K562 (cell line): ENCODE data around the gene KCNK16. TPM values are rescaled to one million over a fixed set of nuclear protein-coding genes. Genes with fewer than 3 reads are reported as not detected.

ENCODE experiments used
- ADNP ChIP-seq: fragments of 200-800 bp; sonication (Bioruptor generic); IDR thresholded peaks from 2 replicates; pipeline ENCODE4 v1.6.1; 2016; ENCODE audit warnings: missing genetic modification characterization, missing compliant biosample characterization
- EP300 ChIP-seq: IDR thresholded peaks from 2 replicates; pipeline ENCODE4 v1.6.1; 2012; ENCODE audit warnings: low read length, improper control_type of control experiment
- MBD2 ChIP-seq: sonication (generic); IDR thresholded peaks from 2 replicates; pipeline ENCODE4 v1.6.1; 2016; ENCODE audit warnings: low read depth, borderline replicate concordance
- POLR2AphosphoS2 ChIP-seq: IDR thresholded peaks from 2 replicates; pipeline ENCODE4 v1.6.1; 2012; ENCODE audit warnings: low read length, improper control_type of control experiment
- polyA plus RNA-seq, 8 experiments: library from polyadenylated mRNA; depleted of rRNA in 4 of 8; stranded (reverse) in 5 of 8; unstranded in 3 of 8; fragments of >200 nt; fragmentation: Nextera tagmentation in 2 of 8; fragmentation: Illumina TruSeq in 1 of 8; extraction: Ambion mirVana in 2 of 8; extraction: Trizol in 1 of 8; gene quantifications; 2 replicates each; pipeline versions ENCODE4 v1.2.1 to v1.2.3, GENCODE V29; 2011 to 2014; ENCODE audit warnings: inconsistent platforms in 1 of 8, missing spikeins in 1 of 8
- total RNA-seq, 7 experiments: library from RNA; depleted of rRNA in 6 of 7; stranded (reverse); fragments of >200 nt in 6 of 7; fragmentation: Illumina TruSeq in 2 of 7; extraction: Trizol in 2 of 7; gene quantifications; 2 replicates each; pipeline versions ENCODE4 v1.2.1 to v1.2.3, GENCODE V29; 2011 to 2021; ENCODE audit warnings: low replicate concordance in 1 of 7
- TF ChIP-seq, protein P1 (sequence below), 2 experiments: fragments of 150-350 bp in 1 of 2; IDR thresholded peaks; 2 replicates each; pipeline ENCODE4 v1.6.1; 2012 to 2016; ENCODE audit warnings: low read depth in 2 of 2, low read length in 2 of 2, mild to moderate bottlenecking in 1 of 2, moderate library complexity in 1 of 2
- TF ChIP-seq, protein P2 (sequence below): fragments of 450-650 bp; IDR thresholded peaks from 2 replicates; pipeline ENCODE4 v1.6.1; 2017; ENCODE audit warnings: mild to moderate bottlenecking, moderate library complexity
- TF ChIP-seq, protein P3 (sequence below): sonication (generic); formaldehyde crosslinking; IDR thresholded peaks from 2 replicates; pipeline ENCODE4 v1.8.0; 2022; ENCODE audit warnings: mild to moderate bottlenecking, missing genetic modification reagents
- TF ChIP-seq, protein P4 (sequence below): fragments of 200-800 bp; sonication (Bioruptor generic); IDR thresholded peaks from 2 replicates; pipeline ENCODE4 v1.6.1; 2017; ENCODE audit warnings: missing genetic modification characterization, missing compliant biosample characterization
- TF ChIP-seq, protein P5 (sequence below): fragments of 250-450 bp; sonication (Bioruptor Pico); IDR thresholded peaks from 2 replicates; pipeline ENCODE4 v1.5.0; 2020; ENCODE audit warnings: mild to moderate bottlenecking, borderline replicate concordance

Gene KCNK16
- total and polyA plus RNA-seq, 9 of the 15 experiments (the other 6 are each of a cell fraction or from before 2014, with no cell fraction given), result not detected

DNA sequence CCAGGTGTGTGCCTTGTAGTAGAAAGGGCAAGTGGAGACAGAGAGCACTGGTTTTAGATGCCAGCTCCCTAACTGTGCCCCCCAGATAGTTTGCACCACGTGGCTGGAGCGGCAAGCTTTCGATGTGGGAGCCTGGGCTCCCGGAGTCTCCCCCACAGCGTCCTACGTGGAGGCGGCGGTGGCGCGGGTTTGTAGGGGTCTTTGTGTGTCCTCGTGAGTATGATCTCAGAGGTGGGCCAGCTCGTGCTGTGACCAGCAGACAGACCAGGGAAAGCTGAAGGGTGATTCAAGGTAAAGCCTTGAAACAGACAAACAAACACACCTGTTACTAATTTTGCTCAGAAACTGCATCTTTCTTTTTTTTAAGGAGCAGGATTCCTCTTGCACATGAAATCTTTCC, 5.6 kb upstream of the KCNK16 start (continued):
- TF ChIP-seq, protein P1, sequence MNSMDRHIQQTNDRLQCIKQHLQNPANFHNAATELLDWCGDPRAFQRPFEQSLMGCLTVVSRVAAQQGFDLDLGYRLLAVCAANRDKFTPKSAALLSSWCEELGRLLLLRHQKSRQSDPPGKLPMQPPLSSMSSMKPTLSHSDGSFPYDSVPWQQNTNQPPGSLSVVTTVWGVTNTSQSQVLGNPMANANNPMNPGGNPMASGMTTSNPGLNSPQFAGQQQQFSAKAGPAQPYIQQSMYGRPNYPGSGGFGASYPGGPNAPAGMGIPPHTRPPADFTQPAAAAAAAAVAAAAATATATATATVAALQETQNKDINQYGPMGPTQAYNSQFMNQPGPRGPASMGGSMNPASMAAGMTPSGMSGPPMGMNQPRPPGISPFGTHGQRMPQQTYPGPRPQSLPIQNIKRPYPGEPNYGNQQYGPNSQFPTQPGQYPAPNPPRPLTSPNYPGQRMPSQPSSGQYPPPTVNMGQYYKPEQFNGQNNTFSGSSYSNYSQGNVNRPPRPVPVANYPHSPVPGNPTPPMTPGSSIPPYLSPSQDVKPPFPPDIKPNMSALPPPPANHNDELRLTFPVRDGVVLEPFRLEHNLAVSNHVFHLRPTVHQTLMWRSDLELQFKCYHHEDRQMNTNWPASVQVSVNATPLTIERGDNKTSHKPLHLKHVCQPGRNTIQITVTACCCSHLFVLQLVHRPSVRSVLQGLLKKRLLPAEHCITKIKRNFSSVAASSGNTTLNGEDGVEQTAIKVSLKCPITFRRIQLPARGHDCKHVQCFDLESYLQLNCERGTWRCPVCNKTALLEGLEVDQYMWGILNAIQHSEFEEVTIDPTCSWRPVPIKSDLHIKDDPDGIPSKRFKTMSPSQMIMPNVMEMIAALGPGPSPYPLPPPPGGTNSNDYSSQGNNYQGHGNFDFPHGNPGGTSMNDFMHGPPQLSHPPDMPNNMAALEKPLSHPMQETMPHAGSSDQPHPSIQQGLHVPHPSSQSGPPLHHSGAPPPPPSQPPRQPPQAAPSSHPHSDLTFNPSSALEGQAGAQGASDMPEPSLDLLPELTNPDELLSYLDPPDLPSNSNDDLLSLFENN (IDR thresholded peaks at IDR 0.05; ENCODE audit: low read depth in 2 of 2, low read length in 2 of 2), result no peak
- TF ChIP-seq ADNP (tag), result no peak
- TF ChIP-seq, protein P2, sequence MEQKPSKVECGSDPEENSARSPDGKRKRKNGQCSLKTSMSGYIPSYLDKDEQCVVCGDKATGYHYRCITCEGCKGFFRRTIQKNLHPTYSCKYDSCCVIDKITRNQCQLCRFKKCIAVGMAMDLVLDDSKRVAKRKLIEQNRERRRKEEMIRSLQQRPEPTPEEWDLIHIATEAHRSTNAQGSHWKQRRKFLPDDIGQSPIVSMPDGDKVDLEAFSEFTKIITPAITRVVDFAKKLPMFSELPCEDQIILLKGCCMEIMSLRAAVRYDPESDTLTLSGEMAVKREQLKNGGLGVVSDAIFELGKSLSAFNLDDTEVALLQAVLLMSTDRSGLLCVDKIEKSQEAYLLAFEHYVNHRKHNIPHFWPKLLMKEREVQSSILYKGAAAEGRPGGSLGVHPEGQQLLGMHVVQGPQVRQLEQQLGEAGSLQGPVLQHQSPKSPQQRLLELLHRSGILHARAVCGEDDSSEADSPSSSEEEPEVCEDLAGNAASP, result no peak
- TF ChIP-seq POLR2AphosphoS2, result no peak
- TF ChIP-seq, protein P3, sequence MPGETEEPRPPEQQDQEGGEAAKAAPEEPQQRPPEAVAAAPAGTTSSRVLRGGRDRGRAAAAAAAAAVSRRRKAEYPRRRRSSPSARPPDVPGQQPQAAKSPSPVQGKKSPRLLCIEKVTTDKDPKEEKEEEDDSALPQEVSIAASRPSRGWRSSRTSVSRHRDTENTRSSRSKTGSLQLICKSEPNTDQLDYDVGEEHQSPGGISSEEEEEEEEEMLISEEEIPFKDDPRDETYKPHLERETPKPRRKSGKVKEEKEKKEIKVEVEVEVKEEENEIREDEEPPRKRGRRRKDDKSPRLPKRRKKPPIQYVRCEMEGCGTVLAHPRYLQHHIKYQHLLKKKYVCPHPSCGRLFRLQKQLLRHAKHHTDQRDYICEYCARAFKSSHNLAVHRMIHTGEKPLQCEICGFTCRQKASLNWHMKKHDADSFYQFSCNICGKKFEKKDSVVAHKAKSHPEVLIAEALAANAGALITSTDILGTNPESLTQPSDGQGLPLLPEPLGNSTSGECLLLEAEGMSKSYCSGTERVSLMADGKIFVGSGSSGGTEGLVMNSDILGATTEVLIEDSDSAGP (CRISPR knock-in tag), result no peak
- TF ChIP-seq MBD2, result no peak
- no peak for TF ChIP-seq EP300
- TF ChIP-seq, protein P4, sequence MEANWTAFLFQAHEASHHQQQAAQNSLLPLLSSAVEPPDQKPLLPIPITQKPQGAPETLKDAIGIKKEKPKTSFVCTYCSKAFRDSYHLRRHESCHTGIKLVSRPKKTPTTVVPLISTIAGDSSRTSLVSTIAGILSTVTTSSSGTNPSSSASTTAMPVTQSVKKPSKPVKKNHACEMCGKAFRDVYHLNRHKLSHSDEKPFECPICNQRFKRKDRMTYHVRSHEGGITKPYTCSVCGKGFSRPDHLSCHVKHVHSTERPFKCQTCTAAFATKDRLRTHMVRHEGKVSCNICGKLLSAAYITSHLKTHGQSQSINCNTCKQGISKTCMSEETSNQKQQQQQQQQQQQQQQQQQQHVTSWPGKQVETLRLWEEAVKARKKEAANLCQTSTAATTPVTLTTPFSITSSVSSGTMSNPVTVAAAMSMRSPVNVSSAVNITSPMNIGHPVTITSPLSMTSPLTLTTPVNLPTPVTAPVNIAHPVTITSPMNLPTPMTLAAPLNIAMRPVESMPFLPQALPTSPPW, result no peak
- TF ChIP-seq, protein P5, sequence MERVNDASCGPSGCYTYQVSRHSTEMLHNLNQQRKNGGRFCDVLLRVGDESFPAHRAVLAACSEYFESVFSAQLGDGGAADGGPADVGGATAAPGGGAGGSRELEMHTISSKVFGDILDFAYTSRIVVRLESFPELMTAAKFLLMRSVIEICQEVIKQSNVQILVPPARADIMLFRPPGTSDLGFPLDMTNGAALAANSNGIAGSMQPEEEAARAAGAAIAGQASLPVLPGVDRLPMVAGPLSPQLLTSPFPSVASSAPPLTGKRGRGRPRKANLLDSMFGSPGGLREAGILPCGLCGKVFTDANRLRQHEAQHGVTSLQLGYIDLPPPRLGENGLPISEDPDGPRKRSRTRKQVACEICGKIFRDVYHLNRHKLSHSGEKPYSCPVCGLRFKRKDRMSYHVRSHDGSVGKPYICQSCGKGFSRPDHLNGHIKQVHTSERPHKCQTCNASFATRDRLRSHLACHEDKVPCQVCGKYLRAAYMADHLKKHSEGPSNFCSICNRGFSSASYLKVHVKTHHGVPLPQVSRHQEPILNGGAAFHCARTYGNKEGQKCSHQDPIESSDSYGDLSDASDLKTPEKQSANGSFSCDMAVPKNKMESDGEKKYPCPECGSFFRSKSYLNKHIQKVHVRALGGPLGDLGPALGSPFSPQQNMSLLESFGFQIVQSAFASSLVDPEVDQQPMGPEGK (CRISPR knock-in tag), result no peak
- TF ChIP-seq, all 486 proteins: peak for 0
